Endothelial cell of umbilical vein (primary cell): ENCODE measurements around the gene PRR5L. TPM values are rescaled to one million over a fixed set of nuclear protein-coding genes. Genes with fewer than 3 reads are reported as not detected.

Experiments used
- BruUV-seq: library from RNA; stranded (reverse); fragments of 400-500 nt; replicated peaks from 2 replicates; lab custom pipeline; 2021; lab: Mats Ljungman, UMichigan
- CTCF ChIA-PET: fragments of 300-600, 350-600 bp; sonication (Branson Sonifier 250); formaldehyde crosslinking; loops from one replicate; lab custom pipeline; 2021; ENCODE audit warnings: antibody characterized with exemption, inconsistent platforms; lab: Charles Lee
- POLR2A ChIA-PET: fragments of 300-600, 350-600 bp; sonication (Branson Sonifier 250); formaldehyde crosslinking; loops from one replicate; lab custom pipeline; 2021; ENCODE audit warnings: antibody characterized with exemption, inconsistent platforms; lab: Charles Lee
- DNase-seq: peaks from one replicate; pipeline ENCODE4 v3.0.0-alpha.2; 2011; ENCODE audit warnings: low read depth, low spot score
- FAIRE-seq: peaks from 2 replicates; lab custom pipeline; 2011; peaks lifted over from hg19 to GRCh38; lab: Jason Lieb, UNC
- H2AFZ ChIP-seq: 2 replicates; pipeline ENCODE4 v1.6.0; 2012; ENCODE audit warnings: low read depth, low read length, control low read depth, inconsistent platforms
- H3K27ac ChIP-seq: 2 replicates; pipeline ENCODE4 v1.5.1; 2011; ENCODE audit warnings: low read depth, mild to moderate bottlenecking, control low read depth, low read length, moderate library complexity; ENCODE audit not compliant: insufficient read depth
- H3K27me3 ChIP-seq, 2 experiments: 2 replicates each; pipeline versions ENCODE4 v1.6.0 to v1.6.1; 2011; ENCODE audit warnings: low read length in 2 of 2, mixed read lengths in 1 of 2; ENCODE audit not compliant: control insufficient read depth in 2 of 2, insufficient read depth in 2 of 2
- H3K36me3 ChIP-seq, 2 experiments: 2 replicates in 1 of 2; 3 replicates in 1 of 2; pipeline ENCODE4 v1.5.1; 2011; ENCODE audit warnings: low read length in 2 of 2, mild to moderate bottlenecking in 1 of 2, moderate library complexity in 1 of 2; ENCODE audit not compliant: control insufficient read depth in 2 of 2, insufficient read depth in 2 of 2; ENCODE audit errors: extremely low read depth in 1 of 2
- H3K4me1 ChIP-seq: 3 replicates; pipeline ENCODE4 v1.5.1; 2011; ENCODE audit warnings: mild to moderate bottlenecking, low read length; ENCODE audit not compliant: control insufficient read depth, insufficient read depth; ENCODE audit errors: extremely low read depth
- H3K4me2 ChIP-seq: 2 replicates; pipeline ENCODE4 v1.6.1; 2011; ENCODE audit warnings: low read length, control low read depth, mixed read lengths; ENCODE audit not compliant: insufficient read depth
- H3K4me3 ChIP-seq, 3 experiments: fragments of 200-600 bp in 1 of 3; sonication (generic), shearing (Covaris generic) in 1 of 3; replicated peaks in 1 of 3; 2 replicates each; pipeline ENCODE4 v1.5.1; 2011 to 2016; ENCODE audit warnings: control low read depth in 3 of 3, low read length in 3 of 3, mild to moderate bottlenecking in 2 of 3, inconsistent platforms in 1 of 3, low read depth in 1 of 3, moderate library complexity in 1 of 3; ENCODE audit not compliant: insufficient read depth in 1 of 3
- H3K79me2 ChIP-seq: 2 replicates; pipeline ENCODE4 v1.6.0; 2012; ENCODE audit warnings: low read length, inconsistent platforms; ENCODE audit not compliant: control insufficient read depth, insufficient read depth
- H3K9ac ChIP-seq: replicated peaks from 2 replicates; pipeline ENCODE3; 2011; ENCODE audit warnings: low read length, control low read depth; ENCODE audit not compliant: insufficient read depth; ENCODE audit errors: extremely low read depth
- H3K9me1 ChIP-seq: replicated peaks from 3 replicates; pipeline ENCODE4 v1.6.0; 2011; ENCODE audit warnings: mild to moderate bottlenecking, low read length; ENCODE audit not compliant: control insufficient read depth, insufficient read depth; ENCODE audit errors: extremely low read depth
- H3K9me3 ChIP-seq: replicated peaks from 2 replicates; pipeline ENCODE4 v1.5.1; 2012; ENCODE audit warnings: low read length, inconsistent platforms; ENCODE audit not compliant: control insufficient read depth, insufficient read depth
- H4K20me1 ChIP-seq: replicated peaks from 2 replicates; pipeline ENCODE3; 2011; ENCODE audit warnings: mild to moderate bottlenecking, low read length; ENCODE audit not compliant: control insufficient read depth, insufficient read depth; ENCODE audit errors: extremely low read depth
- EZH2 ChIP-seq: IDR thresholded peaks from 2 replicates; pipeline ENCODE4 v1.6.1; 2012; ENCODE audit warnings: borderline replicate concordance, low read depth, mild to moderate bottlenecking, moderate library complexity, low read length, inconsistent platforms; ENCODE audit not compliant: severe bottlenecking
- FOS ChIP-seq: IDR thresholded peaks from 2 replicates; pipeline ENCODE4 v1.6.1; 2011; ENCODE audit warnings: mild to moderate bottlenecking, low read length, moderate library complexity, borderline replicate concordance; ENCODE audit not compliant: insufficient read depth
- GATA2 ChIP-seq: IDR thresholded peaks from 2 replicates; pipeline ENCODE4 v1.7.0; 2011; ENCODE audit warnings: low read depth, mild to moderate bottlenecking, moderate library complexity, mixed read lengths, low read length; ENCODE audit not compliant: insufficient read length, insufficient read depth
- JUN ChIP-seq: IDR thresholded peaks from 2 replicates; pipeline ENCODE4 v1.6.1; 2011; ENCODE audit warnings: borderline replicate concordance, low read depth; ENCODE audit not compliant: insufficient read length, insufficient read depth
- MYC ChIP-seq: IDR thresholded peaks from one replicate; pipeline ENCODE4 v1.6.1; 2011; ENCODE audit warnings: mild to moderate bottlenecking, low read depth, low read length
- POLR2A ChIP-seq: IDR thresholded peaks from 2 replicates; pipeline ENCODE4 v1.6.1; 2012; ENCODE audit warnings: low read depth, mild to moderate bottlenecking, control low read depth, low read length
- dilution Hi-C: fragments of 300-500 bp; cut with MboI; formaldehyde crosslinking; loops from one replicate; pipeline ENCODE4 v1.15.0; 2019; ENCODE audit warnings: low sequenced_read_pairs; ENCODE audit not compliant: extremely low pct_ligation_motif_present
- intact Hi-C: fragments of 100-400 bp; cut with micrococcal nuclease; formaldehyde crosslinking; loops from one replicate; pipeline ENCODE4 v1.10.0; 2022
- polyA plus RNA-seq, 4 experiments: library from polyadenylated mRNA; depleted of rRNA in 3 of 4; stranded (reverse) in 3 of 4; unstranded in 1 of 4; fragments of >200 nt; gene quantifications; 2 replicates each; pipeline versions ENCODE4 v1.2.1 to v1.2.3, GENCODE V29; 2011 to 2012; ENCODE audit warnings: missing spikeins in 1 of 4
- total RNA-seq: library from RNA; stranded (reverse); gene quantifications from 2 replicates; pipeline ENCODE4 v1.2.3, GENCODE V29; 2021
- TF ChIP-seq, protein P1 (sequence below): IDR thresholded peaks from 2 replicates; pipeline ENCODE4 v1.6.1; 2011; ENCODE audit not compliant: insufficient read depth, insufficient read length

The PRR5L gene
- total and polyA plus RNA-seq, 2 donors (not counting 3 experiments of a cell fraction or from before 2014, with no cell fraction given): 2.5 to 6.1 TPM

DNA sequence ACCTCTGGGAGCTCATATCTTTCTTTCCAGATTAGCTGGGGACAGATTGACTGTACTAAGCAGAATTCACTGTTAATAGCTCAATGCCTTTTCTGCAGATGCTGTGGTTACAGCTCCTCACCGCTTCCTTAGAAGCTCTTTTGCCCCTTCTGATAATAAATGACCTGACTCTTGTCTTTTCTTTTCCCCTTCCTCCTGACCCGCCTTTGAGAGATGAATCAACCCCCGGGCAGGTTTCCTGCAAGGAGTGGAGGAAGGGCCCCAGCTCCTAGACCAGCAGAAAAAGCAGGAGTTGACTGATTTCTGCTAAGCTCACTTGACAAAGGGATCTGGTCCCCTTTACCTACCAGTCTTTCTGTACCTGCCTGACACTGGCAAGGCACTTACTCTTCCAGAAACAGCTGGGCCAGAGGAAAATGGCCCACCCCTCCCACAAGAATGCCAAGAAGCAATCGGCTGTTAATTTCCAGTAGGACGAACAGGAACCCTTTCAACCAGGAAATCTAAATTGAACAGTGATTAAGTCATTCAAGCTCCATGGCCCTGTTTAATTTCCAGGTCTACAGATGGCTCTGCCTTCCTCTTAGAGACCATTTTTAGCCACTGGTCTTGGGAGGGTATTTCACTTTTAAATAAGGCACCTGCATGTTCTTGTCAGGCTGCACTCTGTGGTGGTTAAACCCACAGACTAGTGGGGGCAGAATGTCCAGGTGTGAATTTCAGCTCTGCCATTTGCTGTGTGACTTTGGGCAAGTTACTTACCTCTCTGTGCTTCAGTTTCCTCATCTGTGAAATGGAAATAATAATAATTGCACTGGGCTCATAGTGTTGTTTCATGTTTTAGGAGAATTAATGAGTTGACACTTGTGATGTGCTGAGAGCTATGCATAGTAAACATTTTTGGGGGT is 67.5 kb downstream of the PRR5L start:
- Histone ChIP-seq H3K36me3 (no peaks in the 10 kb centered on the region), H3K9me1 (no peaks in the 10 kb centered on the region), H3K79me2 (no peaks in the 10 kb centered on the region), H3K9ac (no peak overlapping the region), H3K4me1 (peaks cover 16% of the 10 kb centered on the region), H3K4me3 (no peak overlapping the region), H3K27ac (no peak overlapping the region), H3K27me3 (peaks cover 3 to 5% of the 10 kb centered on the region in 2 experiments), H3K4me2 (peak overlapping the region; percentile 40), H4K20me1 (no peaks in the 10 kb centered on the region), H2AFZ (peak overlapping the region; percentile 31), H3K9me3 (no peaks in the 10 kb centered on the region)
- no peak for TF ChIP-seq MYC
- TF ChIP-seq FOS: peak; percentile 74
- TF ChIP-seq POLR2A: no peak
- peak; percentile 55 for TF ChIP-seq GATA2
- no peak for TF ChIP-seq JUN
- no peak for TF ChIP-seq EZH2
- TF ChIP-seq, protein P1, sequence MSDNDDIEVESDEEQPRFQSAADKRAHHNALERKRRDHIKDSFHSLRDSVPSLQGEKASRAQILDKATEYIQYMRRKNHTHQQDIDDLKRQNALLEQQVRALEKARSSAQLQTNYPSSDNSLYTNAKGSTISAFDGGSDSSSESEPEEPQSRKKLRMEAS: no peak
- DNase-seq: peak; percentile 21
- dilution Hi-C loops (no loop called here), intact Hi-C loops (loop anchor here (5.0 kb wide), 1 partner anchor 71 kb away; no protein-coding TSS in a partner anchor)
- POLR2A ChIA-PET: no interaction called here
- no TSS peak for BruUV-seq
- CTCF ChIA-PET: interaction anchor here (0.8 to 2.3 kb wide), 10 partner anchors 8 to 129 kb away, joined by 3 to 14 read pairs (median 3); no protein-coding TSS in a partner anchor
- FAIRE-seq: peak; percentile 85
